ENCODE data around the gene ADAT3.
A peak's percentile ranks its signal among the peaks of the same experiment; 100 is the strongest.

The ADAT3 gene

GRCh38 chr19:1942934-1943555 is 37.8 kb downstream of the ADAT3 start:
- DNase-seq = no peak

GRCh38 chr19:1943661-1944087 is 38.5 kb downstream of the ADAT3 start:
- DNase-seq = no peak

- DNase-seq = no peak
These were observed 39.1 kb downstream of the ADAT3 start for GRCh38 chr19:1944088-1944915.

DNA sequence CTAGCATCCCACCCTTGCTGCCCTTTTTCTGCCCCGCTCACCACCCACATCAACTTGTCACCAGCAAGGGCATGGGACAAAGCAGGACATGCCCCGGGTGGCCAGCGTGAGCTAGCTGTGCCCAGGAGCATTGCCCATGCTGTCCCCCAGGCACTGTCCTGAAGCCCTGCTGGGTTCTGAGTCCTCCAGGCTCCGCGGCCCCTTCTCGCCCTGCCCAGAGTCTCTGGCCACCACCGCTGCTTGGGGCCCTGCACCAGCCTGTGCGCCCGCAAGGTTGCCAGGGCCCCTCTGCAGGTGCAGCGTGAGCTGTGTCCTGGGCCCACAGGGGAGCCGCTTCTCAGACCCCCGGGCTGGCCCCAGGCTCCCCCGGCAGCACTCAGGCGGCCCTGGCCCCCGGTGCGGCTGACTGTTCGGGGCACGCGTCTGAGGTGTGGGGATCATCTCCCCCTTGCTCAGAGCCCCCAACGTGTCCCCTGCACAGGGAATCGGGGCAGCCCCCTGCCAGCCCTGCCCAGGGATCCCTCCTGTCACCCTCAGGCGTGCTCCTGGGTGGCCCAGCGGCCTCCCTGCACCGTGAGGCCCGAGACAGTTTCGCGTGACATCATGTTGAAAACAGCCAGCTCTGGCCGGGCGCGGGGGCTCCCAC is 39.8 kb downstream of the ADAT3 start:
- no peak for DNase-seq

GRCh38 chr19:1945899-1946298 is 40.7 kb downstream of the ADAT3 start:
- peak; percentile 32 for DNase-seq

- DNase-seq = no peak
These were observed 42.5 kb downstream of the ADAT3 start for GRCh38 chr19:1947651-1948209.

DNA sequence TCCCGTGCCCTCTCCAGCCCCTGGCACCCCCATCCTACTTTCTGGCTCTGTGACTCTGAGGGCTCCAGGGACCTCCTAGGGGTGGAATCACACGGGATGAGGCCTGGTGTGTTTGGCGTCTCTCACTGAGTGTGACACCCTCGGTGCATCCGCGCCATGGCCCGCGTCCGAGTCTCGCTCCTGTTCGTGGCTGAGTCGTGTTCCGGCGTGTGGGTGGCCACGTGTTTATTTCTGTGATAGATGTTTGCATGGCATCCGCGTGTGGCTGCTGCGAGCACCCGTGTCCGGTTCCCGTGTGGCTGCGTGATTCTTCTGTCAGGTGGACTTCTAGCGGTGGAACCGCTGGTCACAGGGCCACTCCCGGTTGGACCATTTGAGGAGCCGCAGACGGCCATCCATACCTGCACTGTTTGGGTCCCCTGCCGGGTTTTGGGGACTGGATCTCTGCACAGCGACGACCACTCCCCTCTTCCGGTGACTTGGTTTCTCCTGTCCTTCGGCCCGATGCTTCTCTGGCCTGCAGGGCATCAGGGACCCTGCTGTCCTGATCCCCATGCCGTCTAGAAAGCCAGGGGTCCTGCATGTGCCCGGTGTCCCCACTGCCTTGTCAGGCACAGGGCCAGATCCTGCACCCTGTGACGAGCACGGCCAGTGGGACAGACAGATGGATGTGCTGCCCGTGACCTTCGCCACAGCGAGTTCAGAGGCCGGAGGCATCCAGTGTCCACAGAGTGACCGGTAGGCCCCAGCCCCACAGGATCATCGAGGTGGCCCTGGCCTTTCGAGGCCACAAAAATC is 44.3 kb downstream of the ADAT3 start:
- no peak for DNase-seq

GRCh38 chr19:1950640-1951039 is 45.4 kb downstream of the ADAT3 start:
- DNase-seq = no peak

GRCh38 chr19:1952635-1953034 is 47.4 kb downstream of the ADAT3 start:
- DNase-seq = no peak

GRCh38 chr19:1953037-1953436 is 47.8 kb downstream of the ADAT3 start:
- no peak for DNase-seq

DNA sequence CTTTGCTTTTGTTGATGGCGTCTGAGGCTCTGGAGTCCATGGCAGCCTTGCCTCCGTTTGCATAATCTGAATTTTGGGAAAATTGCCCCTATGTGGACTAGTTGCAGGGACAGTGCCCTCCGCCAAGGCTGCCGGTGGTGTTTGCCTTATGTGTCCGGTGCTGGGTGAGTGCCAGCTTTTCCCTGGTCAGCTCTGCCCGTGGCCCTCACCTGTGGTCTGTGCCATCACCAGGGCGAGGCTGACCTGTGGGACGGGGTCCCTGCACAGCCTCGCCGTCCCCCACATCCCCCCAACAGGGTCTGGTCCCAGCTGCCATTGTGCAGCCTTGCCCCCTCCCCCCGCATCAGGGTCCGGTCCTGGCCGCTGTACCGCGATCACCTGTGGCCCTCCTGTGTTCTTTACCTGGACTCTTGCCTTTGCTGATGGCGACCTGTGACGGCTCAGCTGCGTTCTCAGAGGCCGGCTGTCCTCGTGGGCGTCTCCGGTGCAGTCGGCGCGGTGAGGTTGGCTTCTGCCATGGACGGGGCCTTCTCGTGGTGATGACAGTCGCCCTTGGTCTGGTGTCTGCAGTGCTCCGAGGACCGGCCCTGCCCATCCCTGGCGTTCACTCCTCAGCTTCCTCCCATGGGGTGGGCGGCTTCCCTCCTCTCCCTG is 48.4 kb downstream of the ADAT3 start:
- no peak for DNase-seq

GRCh38 chr19:1954532-1954933 is 49.3 kb downstream of the ADAT3 start:
- no peak for DNase-seq

DNA sequence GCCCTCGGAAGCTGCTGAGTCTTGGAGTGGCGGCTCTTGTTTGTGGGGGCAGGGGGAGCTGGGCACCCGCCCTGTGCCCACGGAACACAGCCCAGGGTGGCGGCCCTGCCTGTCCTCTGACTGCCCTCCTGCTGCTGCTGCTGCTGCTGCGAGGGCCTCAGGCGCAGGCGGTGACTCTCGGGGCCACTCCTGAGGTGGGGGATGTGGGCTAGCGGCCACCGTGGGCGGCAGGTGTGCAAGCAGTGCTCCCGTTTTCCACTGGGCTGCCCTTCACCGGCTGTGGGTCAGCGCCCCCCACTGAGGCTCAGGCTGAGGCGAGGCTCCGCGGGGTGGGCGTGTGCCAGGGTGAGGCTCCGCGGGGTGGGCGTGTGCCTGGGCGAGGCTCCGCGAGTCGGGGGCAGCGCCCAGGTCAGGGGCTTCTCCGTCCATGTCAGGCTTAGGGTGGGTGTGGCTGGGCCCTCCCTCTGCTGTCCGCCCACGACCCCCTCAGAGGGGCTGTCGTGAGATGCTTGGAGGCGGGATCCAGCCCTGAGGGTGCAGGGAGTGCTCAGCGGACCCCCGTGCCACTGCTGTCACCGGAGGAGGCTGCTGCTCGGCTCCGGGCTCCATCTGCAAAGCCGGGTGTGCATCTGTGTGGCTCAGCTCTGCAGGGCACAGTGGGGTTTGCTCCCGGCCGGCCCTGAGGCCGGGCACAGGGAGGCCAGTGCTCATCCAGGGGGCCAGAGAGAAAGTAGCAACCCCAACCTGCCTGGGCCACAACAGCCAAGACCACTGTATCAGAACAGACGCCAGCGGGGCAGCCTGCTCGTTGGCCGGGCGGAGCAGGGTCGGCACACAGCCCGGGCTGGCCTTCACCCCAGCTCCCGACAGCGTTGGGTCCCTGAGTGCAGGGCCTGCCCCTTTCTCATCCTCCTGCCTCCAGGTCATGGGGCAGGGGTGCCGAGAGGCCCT is 50.2 kb downstream of the ADAT3 start:
- DNase-seq = no peak

- DNase-seq = no peak
These were observed 50.9 kb downstream of the ADAT3 start for GRCh38 chr19:1956122-1956494.

GRCh38 chr19:1956868-1957492 is 51.8 kb downstream of the ADAT3 start:
- DNase-seq = no peak

- DNase-seq = no peak
These were observed 52.5 kb downstream of the ADAT3 start for GRCh38 chr19:1957562-1958248.

- DNase-seq = no peak
These were observed 54.9 kb downstream of the ADAT3 start for GRCh38 chr19:1959928-1960589.

DNA sequence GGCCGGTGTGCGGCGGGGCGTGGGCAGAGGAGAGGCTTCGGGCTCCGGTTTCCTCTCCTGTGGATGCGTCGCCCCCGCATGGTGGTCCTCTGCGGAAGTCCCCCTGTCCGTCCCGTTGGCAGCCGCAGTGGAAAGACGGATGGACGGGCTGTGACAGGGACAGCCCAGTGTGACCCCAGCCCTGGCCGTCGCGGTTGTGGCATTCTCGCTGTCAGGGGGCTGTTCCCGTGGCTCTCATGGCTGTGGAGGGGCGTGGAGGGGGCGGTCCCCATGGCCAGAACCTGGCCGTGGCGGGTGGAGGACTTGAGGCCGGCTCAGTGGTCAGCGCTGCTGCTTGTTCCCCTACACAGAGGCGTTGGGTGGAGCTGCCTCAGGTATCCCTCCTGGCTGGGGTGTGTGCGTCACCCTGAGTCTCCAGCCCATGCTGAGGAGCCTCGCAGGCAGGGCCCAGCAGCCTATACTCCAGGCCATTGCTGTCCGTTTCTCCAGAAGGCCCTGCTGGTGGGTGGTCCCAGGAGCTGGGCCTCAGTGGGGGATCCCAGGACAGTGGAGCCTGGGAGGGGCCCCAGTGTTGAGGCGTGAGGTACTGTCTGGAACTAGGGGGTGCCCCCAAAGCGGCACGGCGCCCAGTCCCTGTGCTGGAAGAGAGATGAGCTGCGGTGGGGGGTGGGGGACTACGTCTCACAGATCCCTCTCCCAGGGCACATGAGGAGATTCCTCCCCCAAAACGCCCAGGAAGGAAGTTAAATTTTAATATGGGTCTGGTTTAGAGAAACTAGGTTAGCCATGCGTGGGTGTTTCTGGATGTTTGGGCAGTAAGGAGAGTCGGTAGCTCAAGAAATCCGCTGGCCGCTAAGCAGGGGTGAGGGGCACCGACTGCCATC is 56.0 kb downstream of the ADAT3 start:
- DNase-seq = no peak
